ENCODE results near the gene AEBP2. TPM values are rescaled to one million over a fixed set of nuclear protein-coding genes. Genes with fewer than 3 reads are reported as not detected.

AEBP2 gene
- total and polyA plus RNA-seq, 4 experiments from 2014 or later = 5.3 to 61.6 (median 36.9) TPM

GRCh38 chr12:19520646-19521415 is 81.5 kb downstream of the AEBP2 start:
- Histone ChIP-seq H3K9me3 (ENCODE audit: control insufficient read depth in 1 of 2, low read length in 2 of 2) (no peaks in the 10 kb centered on the region), H3K36me3 (ENCODE audit: insufficient read depth, low read length) (no peaks in the 10 kb centered on the region), H3K27ac (ENCODE audit: low read depth, low read length) (no peak overlapping the region), H3K4me1 (ENCODE audit: insufficient read depth, low read length) (no peaks in the 10 kb centered on the region), H3K27me3 (ENCODE audit: insufficient read depth, low read length) (no peaks in the 10 kb centered on the region), H3K4me3 (ENCODE audit: low read length in 2 of 2) (no peak overlapping the region)
- intact Hi-C loops (cut with micrococcal nuclease) = no loop called here
- peaks cover 0 to 6% (median 3%) of the 10 kb centered on the region in 4 donors for H3K4me1 Mint-ChIP-seq
- peaks cover 7 to 42% of the 10 kb centered on the region in 2 donors for H3K36me3 Mint-ChIP-seq
- H3K27me3 Mint-ChIP-seq = no peaks in the 10 kb centered on the region
- no peaks in the 10 kb centered on the region for H3K9me3 Mint-ChIP-seq
- H3K4me3 Mint-ChIP-seq = no peak overlapping the region
- POLR2A ChIA-PET (ENCODE audit: partially characterized antibody) = no interaction called here
- CTCF ChIA-PET (ENCODE audit: partially characterized antibody) = no interaction called here
- DNase-seq = no peak
- H3K27ac Mint-ChIP-seq = no peak overlapping the region

- peak overlapping the region in 1 of 7 donors; percentile 62 for H3K27ac Mint-ChIP-seq
- no peaks in the 10 kb centered on the region for H3K27me3 Mint-ChIP-seq
- Histone ChIP-seq H3K4me1 (ENCODE audit: insufficient read depth, low read length) (peaks cover 16% of the 10 kb centered on the region), H3K27me3 (ENCODE audit: insufficient read depth, low read length) (no peaks in the 10 kb centered on the region), H3K36me3 (ENCODE audit: insufficient read depth, low read length) (no peaks in the 10 kb centered on the region), H3K4me3 (ENCODE audit: low read length in 2 of 2) (no peak overlapping the region), H3K9me3 (ENCODE audit: control insufficient read depth in 1 of 2, low read length in 2 of 2) (no peaks in the 10 kb centered on the region), H3K27ac (ENCODE audit: low read depth, low read length) (no peak overlapping the region)
- no peak overlapping the region for H3K4me3 Mint-ChIP-seq
- peaks cover 0 to 16% of the 10 kb centered on the region in 2 donors for H3K36me3 Mint-ChIP-seq
- no peaks in the 10 kb centered on the region for H3K9me3 Mint-ChIP-seq
- intact Hi-C loops (cut with micrococcal nuclease) = no loop called here
- POLR2A ChIA-PET (ENCODE audit: partially characterized antibody) = no interaction called here
- peaks cover 18 to 33% (median 26%) of the 10 kb centered on the region in 4 donors for H3K4me1 Mint-ChIP-seq
- CTCF ChIA-PET (ENCODE audit: partially characterized antibody) = no interaction called here
- no peak for DNase-seq
Observed at GRCh38 chr12:19525274-19525673, 86.0 kb downstream of the AEBP2 start.

DNA sequence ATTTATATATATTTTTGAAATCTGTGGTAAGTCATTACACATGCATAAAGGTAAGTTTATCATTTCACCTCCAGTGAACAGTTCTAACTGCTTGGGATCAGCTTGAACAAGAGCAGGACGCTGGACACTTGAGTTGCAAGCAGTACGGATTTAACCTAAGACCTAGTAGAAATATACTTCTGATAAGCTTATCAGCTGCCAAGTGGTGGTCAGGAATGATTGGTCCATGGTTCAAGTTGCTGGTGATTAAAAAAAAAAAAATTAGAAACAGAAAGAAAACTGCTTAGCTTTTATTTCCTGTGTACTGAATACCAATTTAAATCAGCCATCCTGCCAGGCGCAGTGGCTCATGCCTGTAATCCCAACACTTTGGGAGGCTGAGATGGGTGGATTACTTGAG is 88.6 kb downstream of the AEBP2 start:
- H3K4me3 Mint-ChIP-seq = no peak overlapping the region
- H3K27ac Mint-ChIP-seq = peak overlapping the region in 1 of 7 donors; percentile 71
- peaks cover 5 to 9% of the 10 kb centered on the region in 2 donors for H3K36me3 Mint-ChIP-seq
- ChIA-PET POLR2A (ENCODE audit: partially characterized antibody) (no interaction called here), CTCF (ENCODE audit: partially characterized antibody) (interaction anchor here (1.0 kb wide), 1 partner anchor 33 kb away, joined by 3 read pairs; no protein-coding TSS in a partner anchor)
- Histone ChIP-seq H3K9me3 (ENCODE audit: control insufficient read depth in 1 of 2, low read length in 2 of 2) (no peaks in the 10 kb centered on the region), H3K4me1 (ENCODE audit: insufficient read depth, low read length) (peaks cover 16% of the 10 kb centered on the region), H3K36me3 (ENCODE audit: insufficient read depth, low read length) (no peaks in the 10 kb centered on the region), H3K4me3 (ENCODE audit: low read length in 2 of 2) (no peak overlapping the region), H3K27ac (ENCODE audit: low read depth, low read length) (no peak overlapping the region), H3K27me3 (ENCODE audit: insufficient read depth, low read length) (no peaks in the 10 kb centered on the region)
- H3K9me3 Mint-ChIP-seq = no peaks in the 10 kb centered on the region
- peaks cover 18 to 39% (median 28%) of the 10 kb centered on the region in 4 donors for H3K4me1 Mint-ChIP-seq
- intact Hi-C loops (cut with micrococcal nuclease) = no loop called here
- H3K27me3 Mint-ChIP-seq = no peaks in the 10 kb centered on the region
- DNase-seq = no peak

GRCh38 chr12:19528750-19529149 is 89.5 kb downstream of the AEBP2 start:
- peak overlapping the region in 6 of 7 donors; percentile 22 to 90 (median 56) for H3K27ac Mint-ChIP-seq

DNA sequence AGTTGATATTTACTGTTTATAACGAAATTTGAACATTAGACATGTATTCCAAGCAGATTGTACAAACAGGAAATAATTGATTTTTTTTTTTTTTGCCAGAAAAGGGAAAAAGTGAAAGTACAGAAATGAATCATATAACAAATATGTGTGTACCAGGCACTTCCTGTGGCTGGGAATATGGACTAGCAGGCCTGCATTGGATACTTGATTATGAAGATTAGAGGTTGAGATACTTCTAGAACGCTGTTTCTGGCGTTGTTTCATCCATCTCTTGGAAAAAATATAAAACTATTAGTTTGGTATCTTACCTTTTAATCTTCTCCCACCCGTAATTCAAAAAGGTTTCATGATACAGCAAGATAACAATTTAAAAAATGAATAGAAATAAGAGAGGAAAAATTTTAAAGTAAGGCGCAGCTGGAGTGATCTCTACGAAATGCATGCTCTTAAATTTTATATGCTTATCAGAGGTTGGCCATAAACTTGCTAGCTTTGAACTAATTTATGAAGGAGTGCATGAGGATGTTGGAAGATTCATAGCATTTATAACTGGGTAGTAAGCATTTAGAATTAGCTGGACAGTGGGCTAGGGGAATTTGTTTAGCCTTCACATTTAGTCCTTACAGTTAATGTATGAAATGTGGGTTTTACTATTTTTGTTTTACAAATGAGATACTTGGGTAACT is 90.8 kb downstream of the AEBP2 start:
- ChIA-PET POLR2A (ENCODE audit: partially characterized antibody) (no interaction called here), CTCF (ENCODE audit: partially characterized antibody) (no interaction called here)
- Mint-ChIP-seq H3K27ac (peak overlapping the region in 1 of 7 donors; percentile 33), H3K27me3 (no peaks in the 10 kb centered on the region), H3K4me1 (peaks cover 19 to 39% (median 26%) of the 10 kb centered on the region in 4 donors), H3K36me3 (peaks cover 3 to 17% of the 10 kb centered on the region in 2 donors), H3K9me3 (peaks cover 0 to 4% (median 2%) of the 10 kb centered on the region in 8 donors), H3K4me3 (no peak overlapping the region)
- DNase-seq = no peak
- H3K27me3 ChIP-seq (ENCODE audit: insufficient read depth, low read length) = no peaks in the 10 kb centered on the region
- H3K4me1 ChIP-seq (ENCODE audit: insufficient read depth, low read length) = peaks cover 16% of the 10 kb centered on the region
- intact Hi-C loops (cut with micrococcal nuclease) = no loop called here
- no peak overlapping the region for H3K4me3 ChIP-seq (ENCODE audit: low read length in 2 of 2)
- H3K36me3 ChIP-seq (ENCODE audit: insufficient read depth, low read length) = no peaks in the 10 kb centered on the region
- H3K27ac ChIP-seq (ENCODE audit: low read depth, low read length) = no peak overlapping the region
- H3K9me3 ChIP-seq (ENCODE audit: control insufficient read depth in 1 of 2, low read length in 2 of 2) = no peaks in the 10 kb centered on the region

More at GRCh38 chr12:19528750-19529149, 89.5 kb downstream of the AEBP2 start:
- ChIA-PET POLR2A (ENCODE audit: partially characterized antibody) (no interaction called here), CTCF (ENCODE audit: partially characterized antibody) (no interaction called here)
- no peak for DNase-seq
- Histone ChIP-seq H3K9me3 (ENCODE audit: control insufficient read depth in 1 of 2, low read length in 2 of 2) (no peaks in the 10 kb centered on the region), H3K27ac (ENCODE audit: low read depth, low read length) (no peak overlapping the region), H3K4me3 (ENCODE audit: low read length in 2 of 2) (no peak overlapping the region), H3K4me1 (ENCODE audit: insufficient read depth, low read length) (peaks cover 16% of the 10 kb centered on the region), H3K36me3 (ENCODE audit: insufficient read depth, low read length) (no peaks in the 10 kb centered on the region), H3K27me3 (ENCODE audit: insufficient read depth, low read length) (no peaks in the 10 kb centered on the region)
- Mint-ChIP-seq H3K36me3 (peaks cover 7 to 12% of the 10 kb centered on the region in 2 donors), H3K4me1 (peaks cover 18 to 39% (median 28%) of the 10 kb centered on the region in 4 donors), H3K9me3 (no peaks in the 10 kb centered on the region), H3K4me3 (peak overlapping the region in 3 of 8 donors; percentile 23 to 61 (median 35)), H3K27me3 (no peaks in the 10 kb centered on the region)
- intact Hi-C loops (cut with micrococcal nuclease) = no loop called here

DNA sequence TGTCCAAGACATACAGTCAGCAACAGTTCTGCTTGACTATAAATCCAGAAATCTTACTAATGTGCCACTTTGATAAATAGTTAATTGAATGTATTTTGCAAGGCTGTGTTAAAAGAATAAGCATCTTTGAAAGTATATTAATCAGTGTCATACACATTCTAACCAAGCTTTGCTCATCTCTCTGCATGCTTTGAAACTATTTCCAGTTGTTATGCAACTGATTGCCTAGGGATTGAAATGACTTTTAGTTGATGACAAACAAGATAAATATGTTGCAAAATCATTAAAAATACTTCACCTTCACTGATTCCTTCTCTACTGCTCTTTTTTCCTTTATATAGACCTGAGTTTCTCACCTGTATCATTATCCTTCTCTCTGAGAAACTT is 91.3 kb downstream of the AEBP2 start:
- H3K27ac Mint-ChIP-seq = peak overlapping the region in 1 of 7 donors; percentile 32
- peaks cover 22 to 43% (median 26%) of the 10 kb centered on the region in 4 donors for H3K4me1 Mint-ChIP-seq
- CTCF ChIA-PET (ENCODE audit: partially characterized antibody) = no interaction called here
- no peaks in the 10 kb centered on the region for H3K36me3 ChIP-seq (ENCODE audit: insufficient read depth, low read length)
- no peak for DNase-seq
- no peak overlapping the region for H3K4me3 ChIP-seq (ENCODE audit: low read length in 2 of 2)
- POLR2A ChIA-PET (ENCODE audit: partially characterized antibody) = no interaction called here
- no peaks in the 10 kb centered on the region for H3K9me3 ChIP-seq (ENCODE audit: control insufficient read depth in 1 of 2, low read length in 2 of 2)
- no peaks in the 10 kb centered on the region for H3K27me3 Mint-ChIP-seq
- H3K9me3 Mint-ChIP-seq = peaks cover 2 to 10% (median 7%) of the 10 kb centered on the region in 8 donors
- H3K27me3 ChIP-seq (ENCODE audit: insufficient read depth, low read length) = no peaks in the 10 kb centered on the region
- no peak overlapping the region for H3K27ac ChIP-seq (ENCODE audit: low read depth, low read length)
- H3K36me3 Mint-ChIP-seq = peaks cover 7 to 22% of the 10 kb centered on the region in 2 donors
- intact Hi-C loops (cut with micrococcal nuclease) = no loop called here
- H3K4me1 ChIP-seq (ENCODE audit: insufficient read depth, low read length) = peaks cover 16% of the 10 kb centered on the region
- H3K4me3 Mint-ChIP-seq = no peak overlapping the region

GRCh38 chr12:19533567-19533966 is 94.3 kb downstream of the AEBP2 start:
- H3K36me3 Mint-ChIP-seq = peaks cover 11 to 33% of the 10 kb centered on the region in 2 donors
- Histone ChIP-seq H3K36me3 (ENCODE audit: insufficient read depth, low read length) (no peaks in the 10 kb centered on the region), H3K4me1 (ENCODE audit: insufficient read depth, low read length) (peaks cover 13% of the 10 kb centered on the region), H3K4me3 (ENCODE audit: low read length in 2 of 2) (no peak overlapping the region), H3K9me3 (ENCODE audit: control insufficient read depth in 1 of 2, low read length in 2 of 2) (no peaks in the 10 kb centered on the region), H3K27me3 (ENCODE audit: insufficient read depth, low read length) (no peaks in the 10 kb centered on the region), H3K27ac (ENCODE audit: low read depth, low read length) (no peak overlapping the region)
- DNase-seq = no peak
- H3K27ac Mint-ChIP-seq = peak overlapping the region in 1 of 7 donors; percentile 77
- H3K27me3 Mint-ChIP-seq = no peaks in the 10 kb centered on the region
- intact Hi-C loops (cut with micrococcal nuclease) = no loop called here
- ChIA-PET CTCF (ENCODE audit: partially characterized antibody) (no interaction called here), POLR2A (ENCODE audit: partially characterized antibody) (no interaction called here)
- no peak overlapping the region for H3K4me3 Mint-ChIP-seq
- peaks cover 6 to 19% (median 12%) of the 10 kb centered on the region in 8 donors for H3K9me3 Mint-ChIP-seq
- peaks cover 11 to 30% (median 13%) of the 10 kb centered on the region in 4 donors for H3K4me1 Mint-ChIP-seq
